H1 (cell line): Measurements from ENCODE around the gene SCAP. TPM values are rescaled to one million over a fixed set of nuclear protein-coding genes. Genes with fewer than 3 reads are reported as not detected.

ENCODE experiments used
- ASH2L ChIP-seq: fragments of 200-600, 300-600 bp; sonication (generic); IDR thresholded peaks from one replicate; pipeline ENCODE4 v1.7.1; 2017; ENCODE audit warnings: low read length
- BACH1 ChIP-seq: IDR thresholded peaks from 2 replicates; pipeline ENCODE4 v1.6.1; 2012; ENCODE audit warnings: low read length, improper control_type of control experiment
- BRCA1 ChIP-seq: IDR thresholded peaks from 2 replicates; pipeline ENCODE4 v1.6.1; 2012; ENCODE audit warnings: low read depth, low read length, improper control_type of control experiment
- CREB1 ChIP-seq: IDR thresholded peaks from 2 replicates; pipeline ENCODE4 v1.6.1; 2012; ENCODE audit warnings: inconsistent platforms
- HDAC2 ChIP-seq, 2 experiments: fragments of 300-600 bp in 1 of 2; sonication (generic) in 1 of 2; IDR thresholded peaks; 2 replicates each; pipeline ENCODE4 v1.6.1; 2011 to 2012; ENCODE audit warnings: low read depth in 2 of 2, low read length in 2 of 2, mild to moderate bottlenecking in 2 of 2, moderate library complexity in 2 of 2, borderline replicate concordance in 1 of 2, inconsistent platforms in 1 of 2
- KDM4A ChIP-seq: IDR thresholded peaks from one replicate; pipeline ENCODE4 v1.7.1; 2012; ENCODE audit warnings: low read depth, mild to moderate bottlenecking, moderate library complexity, low read length, inconsistent platforms; ENCODE audit not compliant: severe bottlenecking
- NRF1 ChIP-seq: IDR thresholded peaks from 2 replicates; pipeline ENCODE4 v1.6.1; 2011; ENCODE audit warnings: mild to moderate bottlenecking, low read depth, low read length, improper control_type of control experiment
- POLR2A ChIP-seq, 2 experiments: IDR thresholded peaks; 1 replicate in 1 of 2; 2 replicates in 1 of 2; pipeline ENCODE4 v1.6.1; 2011; ENCODE audit warnings: low read depth in 2 of 2, low read length in 2 of 2, mild to moderate bottlenecking in 2 of 2; ENCODE audit errors: control extremely low read depth in 1 of 2
- POLR2AphosphoS5 ChIP-seq: IDR thresholded peaks from 2 replicates; pipeline ENCODE4 v1.6.1; 2011; ENCODE audit warnings: low read depth, low read length
- RAD21 ChIP-seq, 2 experiments: IDR thresholded peaks in 1 of 2; conservative IDR thresholded peaks in 1 of 2; 2 replicates each; pipeline ENCODE4 v1.6.1; 2011; ENCODE audit warnings: low read depth in 2 of 2, low read length in 2 of 2, improper control_type of control experiment in 1 of 2, inconsistent platforms in 1 of 2, mild to moderate bottlenecking in 1 of 2, moderate library complexity in 1 of 2
- RFX5 ChIP-seq: IDR thresholded peaks from 2 replicates; pipeline ENCODE4 v1.6.1; 2011; ENCODE audit warnings: low read depth, low read length, improper control_type of control experiment, borderline replicate concordance
- RNF2 ChIP-seq: fragments of 200-900, 300-1000 bp; sonication (generic); IDR thresholded peaks from 2 replicates; pipeline ENCODE4 v1.7.1; 2016; ENCODE audit warnings: borderline replicate concordance, low read depth, mild to moderate bottlenecking, antibody characterized with exemption, low read length; ENCODE audit not compliant: poor library complexity, severe bottlenecking; ENCODE audit errors: missing control alignments
- SIRT6 ChIP-seq: IDR thresholded peaks from one replicate; pipeline ENCODE4 v1.7.1; 2012; ENCODE audit warnings: low read length, inconsistent platforms
- SIX5 ChIP-seq: IDR thresholded peaks from 2 replicates; pipeline ENCODE4 v1.6.1; 2011; ENCODE audit warnings: mild to moderate bottlenecking, low read depth, low read length
- TAF1 ChIP-seq: IDR thresholded peaks from 2 replicates; pipeline ENCODE4 v1.6.1; 2011; ENCODE audit warnings: mild to moderate bottlenecking, low read depth, low read length
- TEAD4 ChIP-seq: IDR thresholded peaks from 2 replicates; pipeline ENCODE4 v1.6.1; 2012; ENCODE audit warnings: low read depth, low read length, inconsistent platforms, mixed read lengths
- YY1 ChIP-seq: IDR thresholded peaks from 2 replicates; pipeline ENCODE4 v1.6.1; 2011; ENCODE audit warnings: low read depth, mild to moderate bottlenecking, low read length
- polyA plus RNA-seq, 7 experiments: library from polyadenylated mRNA; depleted of rRNA in 3 of 7; stranded (reverse) in 5 of 7; unstranded in 2 of 7; fragments of >200 nt in 5 of 7; fragments of 200-250 nt in 2 of 7; gene quantifications; 1 replicate in 5 of 7; 2 replicates in 1 of 7; 4 replicates in 1 of 7; pipeline versions ENCODE4 v1.2.1 to v1.2.3, GENCODE V29; 2011 to 2013; ENCODE audit warnings: missing spikeins in 2 of 7, mixed read lengths in 2 of 7
- total RNA-seq: library from RNA; stranded (reverse); fragmentation: NEBNext Ultra II Directional; extraction: Animal tissue kit (Norgen Biotek cat#: 25700); gene quantifications from 2 replicates; pipeline ENCODE4 v1.2.1, GENCODE V29; 2021
- TF ChIP-seq, protein P1 (sequence below): IDR thresholded peaks from 2 replicates; pipeline ENCODE4 v1.6.1; 2012; ENCODE audit warnings: inconsistent platforms
- TF ChIP-seq, protein P2 (sequence below): IDR thresholded peaks from 2 replicates; pipeline ENCODE4 v1.6.1; 2012; ENCODE audit warnings: inconsistent platforms

The SCAP gene
- total and polyA plus RNA-seq, 2 of the 8 experiments (the other 6 are each of a cell fraction or from before 2014, with no cell fraction given), result 74.0 to 114 TPM

DNA sequence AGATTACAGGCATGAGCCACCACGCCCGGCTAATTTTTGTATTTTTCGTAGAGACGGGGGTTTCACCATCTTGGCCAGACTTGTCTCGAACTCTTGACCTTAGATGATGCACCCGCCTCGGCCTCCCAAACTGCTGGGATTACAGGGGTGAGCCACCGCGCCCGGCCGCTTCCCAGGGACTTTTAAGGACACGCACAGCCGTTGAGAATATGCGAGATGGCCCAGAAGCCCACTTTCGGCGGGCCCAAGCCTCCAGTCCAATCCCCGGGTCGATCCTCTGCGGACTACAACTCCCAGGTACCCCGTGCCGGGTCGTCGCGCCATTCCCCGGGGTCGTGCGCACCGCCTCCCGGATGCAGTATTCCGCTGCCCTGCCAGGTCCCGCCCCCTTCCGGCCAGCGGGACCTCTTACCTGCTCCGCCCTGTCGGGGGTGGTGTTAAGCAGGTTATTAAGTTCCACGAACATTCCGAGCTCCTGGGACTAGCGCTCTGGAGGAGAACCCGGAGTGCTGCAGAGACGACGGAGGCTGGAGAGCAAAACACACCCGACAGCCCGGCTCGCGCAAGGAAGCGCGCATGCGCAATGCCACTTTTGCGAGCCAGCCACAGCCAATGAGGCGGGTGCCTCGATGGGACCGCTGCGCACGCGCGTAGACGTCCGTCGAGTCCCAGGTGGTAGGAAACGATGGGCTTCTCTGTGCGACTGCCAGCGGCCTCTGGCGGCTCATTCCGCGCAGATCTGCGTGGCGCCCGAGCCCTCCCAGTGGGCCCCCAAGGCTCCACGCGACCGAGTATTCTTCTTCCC, 37.6 kb upstream of the SCAP start, which contains the start of gene ELP6 (continued):
- TF ChIP-seq ASH2L (peak; percentile 81), POLR2AphosphoS5 (peak; percentile 43), NRF1 (peak; percentile 96), TEAD4 (0 out of 2 replicates have a peak, but pooled peaks have one; percentile 15), TAF1 (peak; percentile 61), BACH1 (peak; percentile 61), SIRT6 (no peak), POLR2A (IDR thresholded peaks at IDR 0.05; ENCODE audit: control extremely low read depth in 1 of 2, low read depth in 2 of 2, low read length in 2 of 2) (peak in 1 of 2 experiments; percentile 79; a peak in 2 of 3 replicates), KDM4A (peak; percentile 76), RAD21 (IDR thresholded peaks at IDR 0.05 in 1 of 2, conservative IDR thresholded peaks at IDR 0.05 in 1 of 2; ENCODE audit: low read depth in 2 of 2, low read length in 2 of 2) (peak; percentile 55 to 67), RFX5 (no peak), RNF2 (no peak), BRCA1 (no peak), YY1 (peak; percentile 92), CREB1 (peak; percentile 71; the same call in 1 of the 2 replicates), SIX5 (peak; percentile 74), HDAC2 (IDR thresholded peaks at IDR 0.05; ENCODE audit: borderline replicate concordance in 1 of 2, low read depth in 2 of 2, low read length in 2 of 2) (peak in 1 of 2 experiments; percentile 34; a peak in 1 of 4 replicates)
- TF ChIP-seq, protein P1, sequence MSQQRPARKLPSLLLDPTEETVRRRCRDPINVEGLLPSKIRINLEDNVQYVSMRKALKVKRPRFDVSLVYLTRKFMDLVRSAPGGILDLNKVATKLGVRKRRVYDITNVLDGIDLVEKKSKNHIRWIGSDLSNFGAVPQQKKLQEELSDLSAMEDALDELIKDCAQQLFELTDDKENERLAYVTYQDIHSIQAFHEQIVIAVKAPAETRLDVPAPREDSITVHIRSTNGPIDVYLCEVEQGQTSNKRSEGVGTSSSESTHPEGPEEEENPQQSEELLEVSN, result peak; percentile 86
- TF ChIP-seq, protein P2, sequence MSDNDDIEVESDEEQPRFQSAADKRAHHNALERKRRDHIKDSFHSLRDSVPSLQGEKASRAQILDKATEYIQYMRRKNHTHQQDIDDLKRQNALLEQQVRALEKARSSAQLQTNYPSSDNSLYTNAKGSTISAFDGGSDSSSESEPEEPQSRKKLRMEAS, result peak; percentile 84
